HuH-7 (cell line): ENCODE measurements around the gene OTOA.
"Not testable (repeated sequence)": the region's sequence is repeated elsewhere in the genome, so short reads cannot be mapped to it uniquely, and the experiment has no call there.

ENCODE experiments used
- DNase-seq: peaks from one replicate; pipeline ENCODE4 v3.0.0; 2011; ENCODE audit warnings: low spot score

Gene OTOA

GRCh38 chr16:21722771-21723455 lies 59.1 kb downstream of the OTOA start:
- no peak for DNase-seq

- no peak for DNase-seq
Measured at GRCh38 chr16:21723532-21723931, 59.8 kb downstream of the OTOA start.

DNA sequence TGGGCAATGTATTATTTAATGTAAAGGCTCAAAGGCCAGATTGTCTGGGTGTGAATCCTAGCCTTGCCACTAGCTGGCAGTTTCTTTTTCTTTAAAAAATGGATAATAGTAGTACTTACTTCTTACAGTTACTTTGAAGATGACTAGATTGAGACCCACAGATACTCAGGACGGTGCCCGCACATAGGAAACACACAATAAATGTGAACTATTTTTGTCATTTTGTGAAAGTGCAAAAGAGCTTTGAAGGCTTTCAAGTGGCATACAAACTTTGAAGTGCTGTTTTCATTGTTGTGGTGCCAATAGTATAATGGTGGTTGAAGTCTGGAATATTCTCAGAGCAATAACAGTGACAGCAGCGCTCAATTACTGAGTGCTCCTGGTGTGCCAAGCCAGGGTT lies 63.6 kb downstream of the OTOA start:
- no peak for DNase-seq

DNA sequence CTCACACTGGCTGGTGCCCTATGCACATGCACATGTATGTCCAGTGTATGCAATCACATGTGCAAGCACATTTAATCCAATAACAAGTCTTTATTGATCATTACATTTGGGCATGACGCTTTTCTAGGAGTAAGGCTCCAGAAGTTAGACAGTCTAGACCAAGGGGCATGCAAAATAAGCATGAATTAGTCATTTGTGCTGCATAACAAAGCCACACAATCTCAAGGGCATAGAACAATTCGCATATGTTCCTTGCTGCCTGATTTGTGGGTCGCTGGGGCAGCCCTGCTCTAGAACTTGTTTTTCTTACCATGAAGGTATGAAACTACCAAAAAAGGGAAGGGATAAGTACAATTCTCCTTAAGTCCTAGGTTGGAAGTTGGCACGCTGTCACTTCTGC lies 67.5 kb downstream of the OTOA start:
- not testable (repeated sequence) for DNase-seq

GRCh38 chr16:21740637-21741036 lies 76.9 kb downstream of the OTOA start:
- not testable (repeated sequence) for DNase-seq

GRCh38 chr16:21756192-21757079 lies 92.7 kb downstream of the OTOA start:
- DNase-seq, result not testable (repeated sequence)

GRCh38 chr16:21757080-21757671 lies 93.4 kb downstream of the OTOA start:
- DNase-seq, result not testable (repeated sequence)

- DNase-seq, result not testable (repeated sequence)
Measured at GRCh38 chr16:21768280-21768679, 104.5 kb downstream of the OTOA start.

DNA sequence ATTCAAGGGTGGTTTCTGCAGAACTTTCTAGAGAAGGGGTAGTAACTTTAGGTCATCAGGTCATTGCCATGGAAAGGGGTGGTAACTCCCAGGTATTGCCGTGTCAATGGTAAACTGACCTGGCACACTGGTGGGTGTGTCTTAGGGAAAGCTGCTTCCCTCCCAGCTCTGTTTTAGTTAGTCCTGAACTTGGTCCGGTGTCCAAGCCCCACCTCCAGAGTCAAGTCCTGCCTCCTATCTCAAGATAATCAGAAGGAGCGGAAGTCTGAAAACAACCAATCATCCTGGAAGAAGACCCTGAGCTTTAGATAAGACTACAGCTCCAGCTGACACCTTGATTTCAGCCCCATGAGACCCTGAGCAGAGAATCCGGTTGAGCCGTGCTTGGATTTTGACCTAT lies 105.0 kb downstream of the OTOA start:
- not testable (repeated sequence) for DNase-seq

GRCh38 chr16:21769284-21769683 lies 105.5 kb downstream of the OTOA start:
- DNase-seq, result not testable (repeated sequence)

- not testable (repeated sequence) for DNase-seq
Measured at GRCh38 chr16:21770584-21770983, 106.8 kb downstream of the OTOA start.

- not testable (repeated sequence) for DNase-seq
Measured at GRCh38 chr16:21772547-21773206, 108.9 kb downstream of the OTOA start.

DNA sequence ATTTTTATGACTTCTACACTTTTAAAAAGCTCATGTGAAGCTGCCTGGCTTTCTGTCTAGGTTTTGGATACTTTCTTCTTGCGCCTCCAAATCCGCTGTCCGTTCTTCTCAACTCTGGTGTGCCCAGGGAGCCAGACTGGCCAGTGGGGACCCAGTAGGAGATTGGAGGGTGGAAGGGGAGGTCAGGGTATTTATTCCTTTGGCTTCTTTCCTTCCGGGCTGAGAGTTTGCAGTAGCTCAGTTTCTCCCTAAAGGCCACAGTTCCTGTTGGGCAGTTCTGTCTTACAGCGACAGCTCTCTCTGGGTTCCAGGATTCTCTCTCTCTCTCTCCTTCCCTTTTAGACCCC lies 109.4 kb downstream of the OTOA start:
- DNase-seq, result not testable (repeated sequence)

DNA sequence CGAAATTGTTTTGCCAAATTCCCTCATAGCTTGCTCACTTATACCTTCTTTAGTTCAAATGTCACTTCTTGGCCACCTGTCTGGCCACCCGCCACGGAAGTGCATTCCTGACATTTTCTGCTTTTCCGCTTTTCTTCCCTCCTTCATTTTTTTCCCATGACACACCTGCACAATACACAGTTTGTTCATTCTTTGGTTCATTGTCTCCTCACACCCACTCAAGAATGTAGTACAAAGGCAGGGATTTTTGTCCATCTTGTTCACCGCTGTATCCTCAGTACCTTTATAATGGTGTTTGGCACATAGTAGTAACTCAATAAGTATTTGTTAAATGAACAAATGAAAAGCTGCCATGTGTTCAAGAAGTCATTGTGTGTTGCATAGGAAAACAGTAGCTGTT lies 116.8 kb downstream of the OTOA start:
- DNase-seq, result not testable (repeated sequence)

DNA sequence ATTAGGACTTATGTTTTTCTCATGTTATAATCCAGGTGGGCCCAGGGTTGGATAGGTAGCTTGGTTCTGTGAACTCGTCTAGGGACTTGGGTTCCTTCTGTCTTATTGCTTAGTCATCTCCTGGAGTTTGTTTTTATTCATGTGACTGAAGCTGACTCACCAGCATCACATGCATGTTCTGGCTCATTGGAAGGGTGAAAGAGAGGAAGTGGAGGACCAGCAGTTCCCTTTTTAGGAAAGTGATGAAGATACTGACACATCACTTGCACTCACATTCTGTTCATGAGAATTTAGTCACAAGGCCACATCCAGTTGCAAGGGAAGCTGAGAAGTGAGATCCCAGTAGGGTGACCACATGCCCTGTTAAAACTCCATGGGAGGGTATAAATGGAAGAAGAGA lies 126.7 kb downstream of the OTOA start:
- not testable (repeated sequence) for DNase-seq

DNA sequence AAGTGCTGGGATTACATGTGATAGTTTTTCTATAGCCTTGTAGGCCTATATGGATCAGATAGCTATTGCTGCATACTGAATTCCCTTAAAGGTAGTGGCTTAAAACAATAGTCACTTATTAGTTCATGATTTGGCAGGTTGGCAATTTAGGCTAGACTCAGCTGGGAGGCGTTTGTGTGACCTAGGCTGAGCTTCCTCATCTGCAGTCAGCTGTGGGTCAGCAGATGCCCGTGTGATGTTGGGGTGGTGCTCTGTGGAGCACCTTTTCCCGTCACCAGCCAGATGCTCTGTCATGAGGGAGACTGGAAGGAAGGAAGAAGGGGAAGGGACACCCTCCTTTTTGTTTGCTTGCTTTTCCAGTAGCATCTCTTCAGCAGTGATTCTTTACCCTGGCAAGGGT lies 129.5 kb downstream of the OTOA start:
- DNase-seq, result not testable (repeated sequence)

DNA sequence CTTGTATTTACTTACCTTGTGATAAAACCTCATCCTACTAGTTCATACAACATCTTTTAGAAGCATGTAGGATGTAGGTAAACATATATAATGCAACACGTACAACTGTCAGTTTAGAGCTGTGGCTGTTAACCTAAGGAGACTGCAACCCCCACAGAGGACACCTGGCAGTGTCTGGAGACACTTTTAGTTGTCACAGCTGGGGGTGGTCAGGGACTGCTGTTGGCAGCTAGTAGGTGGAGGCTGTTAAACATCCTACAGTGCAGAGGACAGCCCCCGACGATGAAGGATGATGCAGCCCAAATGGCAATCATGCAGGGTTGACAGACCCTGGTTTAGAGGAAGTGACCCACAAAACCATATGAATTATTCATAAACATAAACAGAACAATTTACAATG lies 134.8 kb downstream of the OTOA start:
- not testable (repeated sequence) for DNase-seq

DNA sequence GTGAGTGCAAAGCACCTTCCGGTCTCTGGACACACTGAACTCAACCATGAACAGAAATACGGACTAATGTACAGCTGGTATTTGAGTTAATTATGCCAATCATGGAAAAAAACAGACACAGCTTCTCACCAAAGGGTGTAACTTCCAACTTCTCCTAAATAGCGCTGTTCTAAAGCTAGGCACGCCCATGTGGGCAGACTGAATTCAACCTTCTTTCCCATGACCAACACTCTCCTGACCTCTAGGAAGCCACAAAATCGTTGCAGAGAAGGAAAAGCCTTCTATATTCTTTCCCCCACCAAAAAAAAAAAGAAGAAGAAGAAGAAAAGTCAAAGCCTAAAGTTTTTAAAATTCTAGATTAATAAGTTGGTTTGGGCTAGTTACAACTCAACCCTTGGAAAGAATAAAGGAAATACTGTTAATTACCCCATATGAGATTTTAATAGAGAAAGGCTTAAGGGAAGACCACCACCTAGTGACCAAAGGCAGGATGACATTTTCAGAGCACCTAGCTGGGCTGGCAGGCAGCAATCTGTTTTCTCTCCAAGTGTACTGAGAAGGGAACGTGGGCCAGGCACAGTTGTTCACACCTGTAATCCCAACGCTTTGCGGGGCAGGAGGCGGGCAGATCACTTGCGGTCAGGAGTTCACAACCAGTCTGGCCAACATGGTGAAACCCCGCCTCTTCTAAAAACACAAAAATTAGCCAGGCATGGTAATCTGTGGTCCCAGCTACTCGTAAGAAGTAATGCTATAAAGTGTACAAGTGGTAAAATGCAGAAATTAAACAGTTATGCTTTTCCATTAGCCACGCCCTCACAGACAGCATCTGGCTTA lies 138.0 kb downstream of the OTOA start:
- DNase-seq, result not testable (repeated sequence)

DNA sequence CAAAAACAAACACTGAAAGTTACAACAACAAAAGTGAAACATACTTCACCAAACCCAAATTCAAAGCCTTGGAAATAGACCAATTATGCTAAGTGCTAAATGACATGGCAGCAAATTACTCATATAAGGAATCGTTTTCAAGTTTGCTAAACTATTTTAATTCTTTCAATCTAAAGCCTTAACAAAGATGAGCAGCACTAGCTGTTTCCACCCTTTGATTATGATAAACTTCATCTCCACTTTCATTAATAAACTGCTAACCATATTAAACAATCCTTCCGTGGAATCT lies 138.6 kb downstream of the OTOA start:
- not testable (repeated sequence) for DNase-seq
